Globus pallidus (tissue), 1 donor: ENCODE data around the gene TRRAP.
"Not testable (repeated sequence)": the region's sequence is repeated elsewhere in the genome, so short reads cannot be mapped to it uniquely, and the experiment has no call there.

Source experiments
- DNase-seq: peaks from one replicate; pipeline ENCODE4 v3.0.0-alpha.2; 2015; ENCODE audit warnings: low spot score

TRRAP gene

DNA sequence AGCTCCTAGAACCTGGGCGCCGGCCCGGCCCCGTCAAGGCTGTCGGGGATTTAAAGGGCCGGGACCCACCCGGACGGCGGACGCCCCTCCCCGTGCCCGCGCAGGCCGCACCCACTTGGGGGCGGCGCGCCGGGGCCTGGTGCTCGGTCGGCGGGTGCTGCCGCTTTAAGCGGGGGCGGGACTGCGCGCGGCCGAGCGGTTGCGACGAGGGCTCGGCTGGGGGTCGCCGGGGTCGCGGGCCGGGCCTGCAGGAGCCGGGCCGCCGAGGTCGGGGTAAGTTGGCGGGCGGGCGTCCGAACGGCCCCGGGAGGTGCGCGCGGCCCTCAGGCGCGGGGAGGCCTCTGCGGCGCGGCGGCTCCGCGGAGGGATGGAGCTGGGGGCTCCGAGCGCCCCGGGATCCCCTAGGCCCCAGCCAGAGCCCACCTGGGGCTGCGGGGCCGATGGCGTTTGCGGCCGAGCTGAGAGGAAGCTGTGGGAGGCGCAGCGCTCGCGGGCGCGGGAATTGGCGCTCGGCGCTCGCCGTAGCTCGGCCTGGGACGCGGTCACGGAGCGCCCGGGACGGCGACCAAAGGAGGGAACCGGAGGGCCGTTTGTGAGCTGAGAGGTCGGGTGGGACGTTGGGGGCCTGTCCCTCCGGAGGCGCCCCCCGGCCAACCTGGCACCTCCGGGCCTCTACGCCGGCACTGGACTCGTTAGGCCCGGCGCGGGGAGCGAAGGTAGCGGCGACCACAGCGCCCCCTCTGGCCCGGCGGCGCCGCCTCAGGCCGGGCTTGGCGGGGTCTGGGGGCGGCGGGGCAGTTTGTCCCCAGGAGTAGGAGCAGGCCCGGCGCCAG is at the start of gene TRRAP:
Gene TRRAP, plus strand, starts transcription at position 168 of the 833 bp plus-strand sequence. CDS start 2,619 bp downstream, outside the sequence.
- DNase-seq = peak; percentile 38

DNA sequence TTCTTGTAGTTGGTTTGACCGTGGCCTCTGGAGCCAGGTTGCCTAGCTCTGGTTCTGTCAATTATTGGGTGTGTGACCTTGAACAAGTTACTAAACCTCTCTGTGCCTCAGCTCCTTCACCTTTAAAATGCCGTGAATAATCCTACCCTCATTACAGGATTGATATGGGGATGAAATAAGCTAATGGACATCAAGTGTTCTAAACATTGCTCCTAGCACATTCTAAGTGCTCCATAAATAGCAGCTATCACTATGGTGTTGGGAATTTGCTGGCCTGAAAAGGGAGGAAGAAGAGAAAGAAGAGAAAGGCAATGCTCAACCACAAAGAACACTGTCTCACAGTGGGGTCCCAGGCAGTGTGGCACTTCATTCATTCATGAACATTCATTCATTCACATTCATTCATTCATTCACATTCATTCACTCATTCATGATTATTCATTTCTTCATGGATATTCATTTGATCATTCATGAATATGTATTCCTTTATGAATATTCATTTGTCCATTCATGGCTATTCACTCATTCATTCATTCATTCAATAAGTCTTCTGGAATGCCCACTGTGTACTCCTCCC is 47.3 kb upstream of the TRRAP start:
- DNase-seq = no peak

DNA sequence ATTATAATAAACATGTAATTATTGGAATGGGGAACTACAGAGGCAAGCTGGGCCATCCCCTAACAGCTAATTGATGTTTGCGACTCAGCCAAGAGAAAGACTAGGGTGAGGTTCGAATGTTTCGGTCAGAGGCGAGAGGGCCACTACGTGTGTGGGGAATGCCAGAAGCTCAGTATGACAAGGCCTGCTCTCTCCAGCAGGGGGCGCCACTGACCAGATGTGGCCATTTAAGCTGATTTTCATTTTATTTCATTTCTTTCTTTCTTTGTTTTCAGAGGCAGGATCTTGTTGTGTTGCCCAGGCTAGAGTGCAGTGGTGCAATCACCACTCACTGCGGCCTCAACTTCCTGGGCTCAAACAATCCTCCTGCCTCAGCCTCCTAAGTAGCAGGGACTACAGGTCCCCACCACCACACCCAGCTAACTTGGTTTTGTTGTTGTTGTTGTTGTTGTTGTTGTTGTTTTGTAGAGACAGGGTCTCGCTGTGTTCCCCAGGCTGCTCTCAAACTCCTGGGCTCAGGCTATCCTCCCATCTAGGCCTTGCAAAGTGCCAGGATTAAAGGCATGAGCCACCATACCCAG is 46.6 kb upstream of the TRRAP start:
- DNase-seq = no peak

DNA sequence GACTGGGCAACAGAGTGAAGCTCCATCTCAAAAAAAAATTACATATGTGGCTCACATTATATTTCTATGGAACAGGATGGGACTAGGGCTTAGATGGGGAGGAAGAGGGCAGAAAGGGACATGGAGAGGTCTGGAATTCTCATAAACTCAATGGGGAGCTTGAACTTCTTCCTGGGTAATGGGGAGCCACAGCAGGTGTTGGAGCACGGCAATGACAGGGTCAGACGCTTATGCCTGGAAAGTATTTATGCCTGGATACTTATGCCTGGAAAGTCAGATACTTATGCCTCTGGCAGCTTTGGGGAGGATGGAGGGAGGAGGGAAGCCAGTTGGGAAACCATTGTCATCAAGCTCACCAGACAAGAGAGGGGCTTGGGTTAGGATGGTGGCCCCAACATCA is 45.3 kb upstream of the TRRAP start:
- DNase-seq = no peak

DNA sequence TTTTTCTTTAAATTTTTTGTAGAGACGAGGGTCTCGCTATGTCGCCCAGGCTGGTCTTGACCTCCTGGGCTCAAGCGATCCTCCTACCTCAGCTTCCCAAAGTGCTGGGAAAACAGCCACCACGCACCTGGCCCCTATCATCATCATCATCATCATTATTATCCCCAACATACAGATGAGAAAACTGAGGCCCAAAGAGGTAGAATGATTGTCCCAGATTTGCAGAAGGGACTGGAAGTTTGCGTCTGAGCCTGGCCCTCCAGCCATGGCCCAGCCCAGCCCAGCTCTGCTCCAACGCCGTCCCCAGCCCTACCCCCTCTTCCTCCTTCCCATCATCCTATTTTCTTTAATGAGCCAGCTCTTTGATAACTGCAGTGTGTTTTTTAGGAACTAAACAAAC is 43.4 kb upstream of the TRRAP start:
- DNase-seq = no peak

DNA sequence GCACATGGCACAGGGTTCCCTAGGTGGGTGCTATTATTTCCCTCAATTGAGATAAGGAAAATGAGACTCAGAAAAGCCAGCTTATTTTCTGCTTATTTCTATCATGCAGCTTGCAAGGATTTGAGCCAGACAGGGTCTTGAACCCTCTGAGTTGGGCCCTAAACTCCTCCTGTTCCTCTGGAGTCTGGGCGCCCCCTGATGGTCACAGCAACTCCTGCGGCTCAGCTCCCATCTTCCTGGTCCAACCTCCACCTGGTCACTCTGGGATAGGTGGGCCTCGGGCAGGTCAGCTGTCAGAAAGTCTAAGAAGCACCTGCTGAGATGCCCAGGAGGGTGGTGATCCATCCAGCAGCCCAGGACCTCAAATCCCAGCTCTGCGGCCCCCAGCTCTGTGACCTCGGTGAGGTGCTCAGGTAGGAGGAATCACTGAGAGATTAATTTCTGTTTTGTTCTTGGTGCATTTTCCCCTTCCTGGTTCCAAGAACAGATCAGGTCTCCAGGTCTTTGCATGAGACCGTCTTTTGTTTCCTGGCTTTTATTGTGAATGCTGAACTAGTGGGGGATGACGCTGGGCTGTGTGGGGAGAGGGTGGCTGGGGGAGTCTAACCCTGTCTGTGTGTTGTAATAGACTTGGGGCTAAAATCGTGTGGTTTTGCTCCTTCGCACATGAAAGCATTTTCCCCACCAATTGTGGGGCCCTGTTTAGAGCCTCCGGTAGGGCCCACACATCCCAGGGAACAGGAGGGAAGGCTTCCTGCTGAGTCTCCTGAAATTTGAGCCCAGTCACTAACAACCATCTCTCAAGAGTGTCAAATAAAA is 41.3 kb upstream of the TRRAP start:
- no peak for DNase-seq

DNA sequence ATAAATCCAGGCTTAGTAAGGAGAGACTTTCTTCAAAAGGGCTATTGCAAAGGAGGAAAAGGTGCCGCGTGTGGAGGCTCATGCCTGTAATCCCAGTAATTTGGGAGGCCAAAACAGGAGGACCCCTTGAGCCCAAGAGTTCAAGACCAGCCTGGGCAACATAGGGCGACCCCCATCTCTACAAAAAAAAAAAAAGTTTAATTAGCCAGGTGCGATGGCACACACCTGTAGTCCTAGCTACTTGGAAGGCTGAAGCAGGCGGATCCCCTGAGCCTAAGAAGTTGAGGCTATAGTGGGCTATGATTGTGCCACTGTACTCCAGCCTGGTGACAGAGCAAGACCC is 40.7 kb upstream of the TRRAP start:
- no peak for DNase-seq

DNA sequence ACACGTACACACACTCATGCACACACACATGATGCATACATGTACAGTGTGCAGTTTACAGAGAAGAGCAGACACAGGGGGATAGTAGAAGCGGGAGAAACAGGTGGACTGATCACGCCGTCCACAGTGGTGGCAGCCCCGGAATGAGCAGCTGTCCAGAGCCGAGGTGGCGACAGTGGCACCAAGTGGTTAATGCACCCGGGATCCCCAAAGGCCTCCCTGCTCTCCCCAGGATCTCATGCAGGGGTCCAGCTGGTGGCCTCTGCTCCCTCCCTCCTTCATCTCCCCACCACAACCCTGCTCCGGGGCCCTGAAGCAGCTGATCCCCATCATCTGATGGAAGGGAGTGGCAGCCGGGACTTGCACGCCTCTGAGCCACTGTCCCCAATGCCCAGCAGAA is 38.2 kb upstream of the TRRAP start:
- no peak for DNase-seq

DNA sequence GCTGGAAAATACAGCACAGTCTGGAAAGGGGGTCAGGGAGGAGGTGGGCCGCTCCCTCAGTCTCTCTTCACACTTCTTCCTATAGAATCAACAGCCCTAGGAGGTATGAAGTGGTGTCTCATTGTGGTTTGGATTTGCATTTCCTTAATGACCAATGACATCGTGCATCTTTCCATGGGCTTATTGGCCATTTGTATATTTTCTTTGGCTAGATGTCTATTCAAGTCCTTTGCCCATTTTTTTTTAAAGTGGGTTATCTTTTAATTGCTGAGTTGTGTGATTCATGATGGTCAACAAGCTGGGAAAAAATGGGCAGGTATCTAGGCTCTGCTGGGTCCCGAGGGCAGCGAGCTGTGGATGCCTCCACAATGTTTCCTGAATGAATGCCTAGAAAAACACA is 37.6 kb upstream of the TRRAP start:
- no peak for DNase-seq

DNA sequence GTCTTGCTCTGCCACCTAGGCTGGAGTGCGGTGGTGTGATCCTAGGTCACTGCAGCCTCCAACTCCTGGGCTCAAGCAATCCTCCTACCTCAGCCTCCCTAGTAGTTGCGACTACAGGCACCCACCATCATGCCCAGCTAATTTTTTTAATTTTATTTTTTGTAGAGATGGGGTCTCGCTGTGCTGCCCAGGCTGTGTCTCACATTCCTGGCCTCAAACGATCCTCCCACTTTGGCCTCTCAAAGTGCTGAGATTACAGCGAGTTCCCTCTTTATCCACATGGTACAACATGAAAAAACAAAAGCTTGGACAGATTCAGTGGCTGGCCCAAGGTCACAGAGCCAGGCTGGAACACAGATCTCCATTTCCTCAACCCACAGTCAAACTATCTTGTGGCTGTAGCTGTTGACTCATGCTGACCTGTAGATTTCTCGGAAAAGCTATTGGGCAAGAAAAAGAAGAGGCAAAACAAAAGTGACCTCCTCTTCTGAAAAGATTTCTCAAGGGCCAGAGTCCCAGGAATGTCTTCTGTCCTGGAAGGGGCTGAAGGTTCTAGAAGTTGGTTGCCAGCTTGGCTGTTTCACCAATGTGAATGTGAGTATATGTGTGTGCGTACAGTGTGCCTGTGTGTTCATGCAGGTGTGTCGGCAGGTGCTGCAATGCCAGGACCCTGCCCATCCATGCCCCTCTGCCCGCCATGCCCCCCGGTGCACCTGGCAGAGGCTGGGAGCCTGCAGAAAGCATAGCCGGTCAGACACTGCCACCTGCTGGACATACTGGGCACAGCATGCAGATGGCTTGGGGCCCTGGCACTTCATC is 36.9 kb upstream of the TRRAP start:
- DNase-seq = peak; percentile 26

DNA sequence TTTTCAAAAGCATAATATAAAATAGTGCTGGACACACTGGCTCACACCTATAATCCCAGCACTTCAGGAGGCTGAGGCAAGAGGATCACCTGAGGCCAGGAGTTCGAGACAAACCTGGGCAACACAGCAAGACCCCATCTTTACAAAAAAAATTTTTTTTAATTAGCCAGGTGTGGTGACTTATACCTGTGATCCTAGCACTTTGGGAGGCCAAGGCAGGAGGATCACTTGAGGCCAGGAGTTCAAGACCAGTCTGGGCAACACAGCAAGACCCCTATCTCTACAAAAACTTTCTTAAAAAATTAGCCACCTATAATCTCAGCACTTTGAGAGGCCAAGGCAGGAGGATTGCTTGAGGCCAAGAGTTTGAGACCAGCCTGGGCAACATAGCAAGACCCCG is 35.8 kb upstream of the TRRAP start:
- not testable (repeated sequence) for DNase-seq

DNA sequence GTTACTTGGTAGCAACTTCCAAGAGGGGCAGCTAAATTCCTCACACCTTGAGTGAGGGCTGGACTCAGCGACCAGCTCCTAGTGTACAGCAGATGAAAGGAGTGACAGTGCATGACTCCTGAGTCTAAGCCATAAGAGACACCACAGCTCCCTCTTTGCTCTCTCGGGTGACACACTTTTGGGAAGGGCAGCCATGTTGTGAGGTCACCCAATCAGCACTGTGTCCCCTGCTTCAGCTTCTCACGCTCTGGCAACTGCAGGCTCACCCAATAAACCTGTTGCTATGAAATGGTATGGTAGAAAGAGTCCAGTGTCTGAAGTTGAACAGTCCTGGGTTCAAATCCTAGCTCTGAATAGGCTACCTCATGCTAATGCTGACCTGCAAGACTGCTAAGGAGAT is 29.4 kb upstream of the TRRAP start:
- no peak for DNase-seq

DNA sequence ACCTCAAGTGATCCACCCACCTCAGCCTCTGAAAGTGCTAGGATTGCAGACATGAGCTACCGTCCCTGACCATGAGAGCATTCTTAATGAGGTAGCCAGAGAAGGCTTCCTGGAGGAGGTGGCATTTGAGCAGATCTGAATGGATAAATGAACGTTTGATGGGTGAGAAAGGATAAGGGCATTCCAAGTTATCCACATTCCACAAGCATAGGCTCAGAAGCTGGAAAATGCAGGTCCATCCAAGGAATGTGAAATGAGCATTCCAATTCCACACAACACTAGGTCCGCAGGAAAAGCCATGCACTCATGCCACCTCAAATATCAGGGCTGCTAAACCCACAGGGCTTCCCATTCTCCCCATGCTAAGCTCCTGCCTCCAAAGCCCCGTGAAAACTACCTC is 25.5 kb upstream of the TRRAP start:
- no peak for DNase-seq

DNA sequence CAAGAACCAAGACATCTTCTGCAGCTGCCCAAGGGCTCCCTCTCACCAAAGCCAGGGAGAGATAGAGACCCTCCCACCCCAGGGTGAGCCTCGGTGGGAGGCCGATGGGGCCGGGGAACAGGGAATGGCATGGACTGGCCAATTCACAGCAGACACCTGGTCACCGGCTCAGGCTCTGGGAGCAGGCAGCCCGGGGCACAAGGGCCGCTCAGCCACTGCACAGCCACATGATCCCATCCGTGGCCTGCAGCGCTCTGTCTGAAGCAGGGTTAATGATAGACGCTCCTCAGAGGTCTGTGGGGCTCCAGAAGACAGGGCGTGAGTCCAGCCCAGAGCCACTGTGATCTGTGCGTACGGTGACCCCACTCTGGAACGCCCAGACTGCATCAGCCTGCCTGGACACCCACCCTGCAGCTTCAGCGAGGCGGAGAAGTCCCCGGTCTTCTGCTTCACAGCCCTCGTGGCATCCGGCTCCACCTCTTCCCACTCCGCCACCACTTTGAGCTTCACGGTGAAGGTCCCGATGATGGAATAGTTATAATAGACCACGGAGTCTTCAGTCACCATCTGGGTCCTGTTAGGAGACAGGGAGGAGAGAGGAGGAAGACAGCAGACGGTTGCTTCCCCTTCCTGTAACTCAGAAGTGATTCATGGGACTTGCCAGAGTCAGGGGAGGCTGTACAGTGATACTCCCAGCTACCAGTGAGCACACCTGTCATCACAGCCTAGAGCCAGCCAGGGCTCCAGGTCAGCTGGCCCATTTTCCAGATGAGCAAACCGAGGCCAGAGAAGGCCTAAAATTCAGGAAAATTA is 22.5 kb upstream of the TRRAP start:
- DNase-seq = no peak

DNA sequence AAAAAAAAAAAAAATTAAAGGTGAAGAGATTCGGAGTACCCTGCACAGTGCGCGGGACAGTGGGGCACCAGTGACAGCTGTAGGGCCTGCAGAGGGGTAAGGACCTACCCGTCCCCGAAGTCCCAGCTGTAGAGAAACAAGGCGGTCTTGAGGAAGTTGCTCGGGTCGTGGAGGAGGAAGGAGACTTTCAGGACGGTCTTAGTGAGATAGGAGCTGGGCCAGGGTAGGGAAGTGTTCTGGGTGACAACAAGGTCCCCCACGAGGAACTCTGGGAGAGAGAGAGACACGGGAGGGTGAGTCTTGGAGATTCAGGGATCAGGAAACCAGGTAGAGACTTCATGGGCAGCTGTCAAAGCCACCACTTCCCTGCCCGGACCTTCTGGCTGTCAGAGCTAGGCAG is 18.3 kb upstream of the TRRAP start:
- no peak for DNase-seq

DNA sequence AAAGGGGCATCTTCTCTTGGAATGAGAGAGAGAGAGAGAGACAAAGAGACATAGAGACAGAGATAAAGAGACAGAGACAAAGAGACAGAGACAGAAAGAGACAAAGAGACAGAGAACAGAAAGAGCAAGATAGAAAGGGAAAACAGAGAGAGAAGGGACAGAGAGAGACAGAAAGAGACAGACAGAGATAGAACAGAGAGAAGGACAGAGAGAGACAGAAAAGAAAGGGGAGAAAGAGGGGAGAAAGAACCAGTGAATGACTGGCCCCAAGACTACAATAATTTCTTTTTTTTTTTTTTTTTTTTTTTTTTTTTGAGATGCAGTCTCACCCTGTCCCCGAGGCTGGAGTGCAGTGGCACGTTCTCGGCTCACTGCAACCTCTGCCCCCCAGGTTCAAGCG is 16.1 kb upstream of the TRRAP start:
- no peak for DNase-seq

DNA sequence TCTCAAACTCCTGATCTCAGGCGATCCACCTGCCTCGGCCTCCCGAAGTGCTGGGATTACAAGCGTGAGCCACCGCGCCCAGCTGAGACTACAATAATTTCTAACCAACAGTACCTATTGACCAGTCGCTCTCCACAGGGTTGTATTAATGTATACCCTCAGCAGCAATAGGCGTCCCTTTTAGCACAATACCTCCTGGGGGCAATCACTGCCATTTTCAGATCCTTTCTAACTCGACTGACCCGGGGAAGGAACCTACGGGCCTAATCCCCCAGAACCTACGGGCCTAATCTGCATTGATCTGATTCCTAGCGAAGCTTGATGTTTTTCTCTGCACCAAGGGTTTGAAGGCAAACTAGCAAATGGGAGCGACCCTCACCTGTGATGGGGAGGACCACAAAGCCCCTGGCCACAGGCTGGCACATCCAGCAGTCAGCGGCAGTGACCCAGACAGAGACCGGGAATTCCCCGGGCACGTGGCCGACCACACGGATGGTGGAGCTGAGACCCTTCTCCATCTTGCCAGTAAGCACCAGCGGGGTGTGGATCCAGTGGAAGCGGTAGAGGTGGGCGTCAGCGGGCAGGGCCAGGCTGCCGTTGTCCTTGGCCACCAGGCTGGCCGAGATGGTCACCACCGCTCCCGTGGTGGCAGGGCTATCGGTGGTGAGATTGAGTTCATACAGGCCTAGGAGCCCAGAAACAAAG is 15.5 kb upstream of the TRRAP start:
- DNase-seq = no peak

DNA sequence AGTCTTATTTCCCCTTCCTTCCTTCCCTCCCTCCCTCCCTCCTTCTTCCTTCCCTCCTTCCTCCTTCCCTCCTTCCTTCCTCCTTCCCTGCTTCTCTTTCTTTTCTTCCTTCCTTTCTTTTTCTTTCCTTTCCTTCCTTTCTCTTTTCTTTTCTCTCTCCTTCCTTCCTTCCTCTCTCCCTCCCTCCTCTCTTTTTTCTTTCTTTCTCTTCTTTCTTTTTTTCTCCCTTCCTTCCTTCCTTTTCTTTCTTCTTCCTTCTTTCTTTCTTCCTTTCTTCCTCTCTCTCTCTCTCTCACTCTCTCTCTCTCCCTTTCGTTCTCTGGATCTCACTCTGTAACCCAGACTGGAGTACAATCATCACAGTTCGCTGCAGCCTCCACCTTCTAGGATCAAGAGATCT is 14.7 kb upstream of the TRRAP start:
- no peak for DNase-seq

DNA sequence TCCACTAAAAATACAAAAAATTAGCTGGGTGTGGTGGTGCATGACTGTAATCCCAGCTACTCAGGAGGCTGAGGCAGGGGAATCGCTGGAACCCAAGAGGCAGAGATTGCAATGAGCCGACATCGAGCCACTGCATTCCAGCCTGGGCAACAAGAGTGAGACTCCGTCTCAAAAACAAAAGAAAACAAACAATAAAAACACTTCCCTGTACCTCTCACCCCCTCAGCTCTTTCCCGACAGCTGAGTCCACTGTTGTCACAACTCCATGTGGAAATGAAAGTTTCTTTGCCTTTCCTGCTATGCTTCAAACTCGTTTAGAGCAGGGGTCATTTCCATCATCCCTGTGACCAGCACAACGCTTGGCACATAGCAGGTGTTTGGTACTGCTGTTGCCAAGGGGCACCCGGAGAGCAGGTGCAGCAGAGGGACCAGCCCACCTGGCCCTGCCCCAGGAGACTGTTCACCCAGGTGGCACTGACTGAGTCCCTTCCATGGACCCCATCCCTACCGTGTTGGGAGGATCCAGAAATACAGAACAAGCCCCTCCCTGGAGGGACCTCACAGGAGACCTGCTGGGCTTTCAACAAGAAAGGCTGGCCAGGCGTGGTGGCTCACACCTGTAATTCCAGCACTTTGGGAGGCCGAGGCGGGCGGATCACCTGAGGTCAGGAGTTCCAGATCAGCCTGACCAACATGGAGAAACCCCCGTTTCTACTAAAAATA is 13.4 kb upstream of the TRRAP start:
- no peak for DNase-seq

DNA sequence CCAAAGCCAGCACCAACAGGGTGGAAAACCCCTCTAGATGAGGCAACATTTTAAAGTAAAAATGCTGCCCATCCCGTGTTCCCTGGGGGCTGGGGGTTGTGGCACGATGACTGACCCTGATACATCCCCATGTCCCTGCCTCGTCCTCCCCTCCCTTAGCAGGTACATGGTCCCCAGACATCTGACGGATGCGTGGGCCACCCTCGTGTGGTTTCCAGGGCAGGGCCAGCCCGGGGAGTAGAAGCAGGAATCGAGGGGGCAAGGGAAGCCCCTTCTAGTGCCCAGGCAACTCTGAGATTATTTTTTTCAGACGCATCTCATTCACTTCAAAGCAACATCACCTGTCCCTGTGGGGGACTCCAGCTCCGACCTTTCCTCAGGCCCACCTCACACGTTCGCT is 12.0 kb upstream of the TRRAP start:
- no peak for DNase-seq
